ENCODE results near the gene IPO4. TPM values are rescaled to one million over a fixed set of nuclear protein-coding genes. Genes with fewer than 3 reads are reported as not detected.

IPO4 gene
- total RNA-seq, 6 experiments from 2014 or later = 70.4 to 85.2 (median 79.4) TPM

DNA sequence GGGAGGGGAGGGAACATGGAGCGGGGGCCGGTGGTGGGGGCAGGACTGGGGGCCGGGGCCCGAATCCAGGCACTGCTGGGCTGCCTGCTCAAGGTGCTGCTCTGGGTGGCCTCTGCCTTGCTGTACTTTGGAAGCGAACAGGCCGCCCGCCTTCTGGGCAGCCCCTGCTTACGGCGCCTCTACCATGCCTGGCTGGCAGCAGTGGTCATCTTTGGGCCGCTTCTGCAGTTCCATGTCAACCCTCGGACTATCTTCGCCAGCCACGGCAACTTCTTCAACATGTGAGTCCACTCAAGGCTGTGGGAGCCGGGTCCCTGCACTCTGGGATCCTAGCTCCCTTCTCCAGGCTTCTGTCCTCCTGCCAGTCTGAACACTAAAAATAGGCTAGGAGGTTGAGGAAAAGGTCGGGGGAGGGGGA lies 57.1 kb downstream of the IPO4 start:
- TF ChIP-seq, protein P1, sequence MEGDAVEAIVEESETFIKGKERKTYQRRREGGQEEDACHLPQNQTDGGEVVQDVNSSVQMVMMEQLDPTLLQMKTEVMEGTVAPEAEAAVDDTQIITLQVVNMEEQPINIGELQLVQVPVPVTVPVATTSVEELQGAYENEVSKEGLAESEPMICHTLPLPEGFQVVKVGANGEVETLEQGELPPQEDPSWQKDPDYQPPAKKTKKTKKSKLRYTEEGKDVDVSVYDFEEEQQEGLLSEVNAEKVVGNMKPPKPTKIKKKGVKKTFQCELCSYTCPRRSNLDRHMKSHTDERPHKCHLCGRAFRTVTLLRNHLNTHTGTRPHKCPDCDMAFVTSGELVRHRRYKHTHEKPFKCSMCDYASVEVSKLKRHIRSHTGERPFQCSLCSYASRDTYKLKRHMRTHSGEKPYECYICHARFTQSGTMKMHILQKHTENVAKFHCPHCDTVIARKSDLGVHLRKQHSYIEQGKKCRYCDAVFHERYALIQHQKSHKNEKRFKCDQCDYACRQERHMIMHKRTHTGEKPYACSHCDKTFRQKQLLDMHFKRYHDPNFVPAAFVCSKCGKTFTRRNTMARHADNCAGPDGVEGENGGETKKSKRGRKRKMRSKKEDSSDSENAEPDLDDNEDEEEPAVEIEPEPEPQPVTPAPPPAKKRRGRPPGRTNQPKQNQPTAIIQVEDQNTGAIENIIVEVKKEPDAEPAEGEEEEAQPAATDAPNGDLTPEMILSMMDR (IDR thresholded peaks at IDR 0.05) = no peak
- Mint-ChIP-seq H3K4me1 (ENCODE audit: low read depth) (peaks cover 9% of the 10 kb centered on the region), H3K36me3 (ENCODE audit: low read depth) (no peaks in the 10 kb centered on the region), H3K4me3 (no peak overlapping the region), H3K27ac (no peak overlapping the region), H3K9me3 (no peaks in the 10 kb centered on the region), H3K27me3 (ENCODE audit: insufficient read depth) (peaks cover 3% of the 10 kb centered on the region)
- DNase-seq = no peak

DNA sequence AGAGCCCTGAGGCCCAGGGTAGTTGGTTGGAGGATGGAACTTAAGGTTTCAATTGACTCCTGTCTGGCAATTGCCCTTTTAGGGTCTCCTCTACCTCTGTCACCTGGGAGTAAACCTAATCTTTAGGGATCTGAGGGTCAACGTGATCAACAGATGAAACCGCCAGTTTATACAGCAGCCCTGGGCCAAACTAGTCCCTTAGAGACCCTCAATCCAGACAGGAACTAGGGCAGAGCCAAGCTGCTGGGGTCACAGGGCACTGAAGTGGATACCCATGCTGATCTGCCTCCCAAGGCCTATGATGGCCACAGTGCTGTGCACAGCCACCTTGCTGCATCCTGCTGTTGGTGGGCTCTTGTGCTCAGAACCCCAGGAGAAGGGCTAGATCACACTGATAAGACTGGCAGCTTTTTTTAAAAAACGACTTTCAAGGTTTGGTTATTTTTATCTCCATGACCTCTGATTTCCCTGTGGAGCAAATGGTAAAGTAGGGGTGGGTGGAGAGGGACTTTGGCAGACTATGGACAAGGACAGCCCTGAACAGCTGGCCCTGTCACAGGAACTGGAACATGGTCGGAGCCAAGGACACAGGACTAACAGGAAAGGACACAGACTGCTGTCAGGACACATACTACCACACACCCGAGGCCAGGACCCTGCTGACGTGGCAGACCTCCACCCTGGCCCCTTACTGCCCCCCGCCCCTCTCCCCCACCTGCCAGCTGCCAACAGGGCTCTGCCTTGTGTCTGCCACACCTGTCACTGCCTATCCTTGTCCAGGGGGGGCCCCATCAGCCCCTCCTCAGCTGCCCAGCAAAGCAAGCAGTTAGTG lies 57.7 kb downstream of the IPO4 start:
- no peaks in the 10 kb centered on the region for H3K9me3 Mint-ChIP-seq
- no peaks in the 10 kb centered on the region for H3K36me3 Mint-ChIP-seq (ENCODE audit: low read depth)
- TF ChIP-seq, protein P1 (IDR thresholded peaks at IDR 0.05) = no peak
- peaks cover 3% of the 10 kb centered on the region; the same call in 1 of the 2 replicates for H3K27me3 Mint-ChIP-seq (ENCODE audit: insufficient read depth)
- H3K4me1 Mint-ChIP-seq (ENCODE audit: low read depth) = peaks cover 7% of the 10 kb centered on the region
- H3K4me3 Mint-ChIP-seq = no peak overlapping the region
- no peak for DNase-seq
- H3K27ac Mint-ChIP-seq = no peak overlapping the region

DNA sequence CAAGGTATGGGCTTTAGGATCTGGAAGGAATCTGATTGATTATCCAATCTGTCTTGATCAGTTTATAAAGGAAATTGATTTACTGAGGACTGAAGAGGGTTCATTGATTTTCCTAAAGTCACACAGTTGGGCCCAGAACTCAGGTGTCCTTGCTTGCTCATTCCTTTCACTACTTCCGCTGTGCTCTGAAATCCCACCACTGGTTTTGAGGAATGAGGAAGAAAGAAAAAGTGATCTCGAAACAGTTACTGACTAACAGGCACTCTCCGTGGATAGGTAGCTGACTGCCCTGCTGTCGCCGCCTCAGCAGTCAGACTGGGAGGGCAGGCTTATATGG lies 58.3 kb downstream of the IPO4 start, which contains the start of gene FITM1:
FITM1 (plus strand) TSS at position 280 of the 337 bp plus-strand sequence. CDS start 905 bp downstream, outside the sequence.
- Mint-ChIP-seq H3K9me3 (no peaks in the 10 kb centered on the region), H3K4me3 (no peak within 1 kb of the TSS), H3K36me3 (ENCODE audit: low read depth) (no peaks in the 10 kb centered on the region), H3K27ac (no peak within 1 kb of the TSS), H3K27me3 (ENCODE audit: insufficient read depth) (peaks cover 3% of the 10 kb centered on the region; the same call in 1 of the 2 replicates), H3K4me1 (ENCODE audit: low read depth) (peaks cover 4% of the 10 kb centered on the region)
- no peak for DNase-seq
- TF ChIP-seq, protein P1 (IDR thresholded peaks at IDR 0.05) = no peak

Small RNAs within 50 kb of the gene (microRNA-seq; reads per million reads assigned to microRNA genes)
- not detected for gene MIR7703

Other genes with a start within 250 kb of the IPO4 start
- 10 to 100 TPM; 19.8 to 30.7 (median 24.9) TPM for gene DHRS4, start 235.0 kb downstream of the IPO4 start, total RNA-seq (2021; fragmentation: NEBNext Ultra II Directional; extraction: Animal tissue kit (Norgen Biotek cat#: 25700))
- 10 to 100 TPM; 18.8 to 25.4 (median 23.5) TPM for gene DHRS4L2, start 199.9 kb downstream of the IPO4 start, total RNA-seq (2021; fragmentation: NEBNext Ultra II Directional; extraction: Animal tissue kit (Norgen Biotek cat#: 25700))
- gene CARMIL3, start 136.8 kb downstream of the IPO4 start, total RNA-seq (2021; fragmentation: NEBNext Ultra II Directional; extraction: Animal tissue kit (Norgen Biotek cat#: 25700)) = not detected
- not detected for gene CPNE6, start 117.3 kb downstream of the IPO4 start, total RNA-seq (2021; fragmentation: NEBNext Ultra II Directional; extraction: Animal tissue kit (Norgen Biotek cat#: 25700))
- 10 to 100 TPM; 19.9 to 27.6 (median 24.0) TPM for gene PCK2, start 94.5 kb downstream of the IPO4 start, total RNA-seq (2021; fragmentation: NEBNext Ultra II Directional; extraction: Animal tissue kit (Norgen Biotek cat#: 25700))
- 10 to 100 TPM; 28.1 to 36.3 (median 32.1) TPM for gene DCAF11, start 74.0 kb downstream of the IPO4 start, total RNA-seq (2021; fragmentation: NEBNext Ultra II Directional; extraction: Animal tissue kit (Norgen Biotek cat#: 25700))
- under 1 TPM; 0.26 to 0.85 (median 0.49) TPM for gene NRL, start 73.9 kb downstream of the IPO4 start, total RNA-seq (2021; fragmentation: NEBNext Ultra II Directional; extraction: Animal tissue kit (Norgen Biotek cat#: 25700))
- not detected for gene FITM1, start 58.2 kb downstream of the IPO4 start, total RNA-seq (2021; fragmentation: NEBNext Ultra II Directional; extraction: Animal tissue kit (Norgen Biotek cat#: 25700))
- gene PSME1, start 52.6 kb downstream of the IPO4 start, total RNA-seq (2021; fragmentation: NEBNext Ultra II Directional; extraction: Animal tissue kit (Norgen Biotek cat#: 25700)) = 100 to 1,000 TPM in 4 of 6 experiments, 10 to 100 TPM in 2; 88.4 to 120 (median 113) TPM
- 10 to 100 TPM; 13.2 to 17.0 (median 15.3) TPM for gene EMC9, start 47.2 kb downstream of the IPO4 start, total RNA-seq (2021; fragmentation: NEBNext Ultra II Directional; extraction: Animal tissue kit (Norgen Biotek cat#: 25700))
- gene PSME2, start 42.2 kb downstream of the IPO4 start, total RNA-seq (2021; fragmentation: NEBNext Ultra II Directional; extraction: Animal tissue kit (Norgen Biotek cat#: 25700)) = 100 to 1,000 TPM; 108 to 143 (median 136) TPM
- gene RNF31, start 41.3 kb downstream of the IPO4 start, total RNA-seq (2021; fragmentation: NEBNext Ultra II Directional; extraction: Animal tissue kit (Norgen Biotek cat#: 25700)) = 10 to 100 TPM; 38.5 to 53.6 (median 47.2) TPM
- gene IRF9, start 27.6 kb downstream of the IPO4 start, total RNA-seq (2021; fragmentation: NEBNext Ultra II Directional; extraction: Animal tissue kit (Norgen Biotek cat#: 25700)) = 10 to 100 TPM; 23.6 to 38.8 (median 32.3) TPM
- 1 to 10 TPM; 2.9 to 3.9 (median 3.2) TPM for gene REC8, start 16.7 kb downstream of the IPO4 start, total RNA-seq (2021; fragmentation: NEBNext Ultra II Directional; extraction: Animal tissue kit (Norgen Biotek cat#: 25700))
- 10 to 100 TPM; 68.1 to 80.4 (median 71.0) TPM for gene TM9SF1, start 6.6 kb upstream of the IPO4 start, total RNA-seq (2021; fragmentation: NEBNext Ultra II Directional; extraction: Animal tissue kit (Norgen Biotek cat#: 25700))
- gene TSSK4, start 16.9 kb upstream of the IPO4 start, total RNA-seq (2021; fragmentation: NEBNext Ultra II Directional; extraction: Animal tissue kit (Norgen Biotek cat#: 25700)) = under 1 TPM in 2 of 6 experiments, not detected in 4; 0.16 to 0.45 TPM
- 10 to 100 TPM; 32.4 to 41.1 (median 38.8) TPM for gene CHMP4A, start 24.7 kb upstream of the IPO4 start, total RNA-seq (2021; fragmentation: NEBNext Ultra II Directional; extraction: Animal tissue kit (Norgen Biotek cat#: 25700))
- 10 to 100 TPM in 5 of 6 experiments, 1 to 10 TPM in 1; 9.8 to 14.4 (median 12.3) TPM for gene MDP1, start 27.2 kb upstream of the IPO4 start, total RNA-seq (2021; fragmentation: NEBNext Ultra II Directional; extraction: Animal tissue kit (Norgen Biotek cat#: 25700))
- 100 to 1,000 TPM; 309 to 401 (median 372) TPM for gene NEDD8, start 43.6 kb upstream of the IPO4 start, total RNA-seq (2021; fragmentation: NEBNext Ultra II Directional; extraction: Animal tissue kit (Norgen Biotek cat#: 25700))
- 10 to 100 TPM; 70.6 to 76.7 (median 73.6) TPM for gene GMPR2, start 44.1 kb upstream of the IPO4 start, total RNA-seq (2021; fragmentation: NEBNext Ultra II Directional; extraction: Animal tissue kit (Norgen Biotek cat#: 25700))
- gene TINF2, start 53.8 kb upstream of the IPO4 start, total RNA-seq (2021; fragmentation: NEBNext Ultra II Directional; extraction: Animal tissue kit (Norgen Biotek cat#: 25700)) = 10 to 100 TPM; 54.2 to 73.4 (median 67.5) TPM
- gene TGM1, start 74.4 kb upstream of the IPO4 start, total RNA-seq (2021; fragmentation: NEBNext Ultra II Directional; extraction: Animal tissue kit (Norgen Biotek cat#: 25700)) = 1 to 10 TPM in 5 of 6 experiments, under 1 TPM in 1; 0.97 to 2.9 (median 1.3) TPM
- gene RABGGTA, start 82.8 kb upstream of the IPO4 start, total RNA-seq (2021; fragmentation: NEBNext Ultra II Directional; extraction: Animal tissue kit (Norgen Biotek cat#: 25700)) = 10 to 100 TPM; 25.4 to 31.4 (median 27.3) TPM
- 10 to 100 TPM; 32.9 to 42.2 (median 39.1) TPM for gene DHRS1, start 111.0 kb upstream of the IPO4 start, total RNA-seq (2021; fragmentation: NEBNext Ultra II Directional; extraction: Animal tissue kit (Norgen Biotek cat#: 25700))
- gene NOP9, start 111.0 kb upstream of the IPO4 start, total RNA-seq (2021; fragmentation: NEBNext Ultra II Directional; extraction: Animal tissue kit (Norgen Biotek cat#: 25700)) = 10 to 100 TPM; 25.4 to 31.1 (median 28.1) TPM
- gene CIDEB, start 119.2 kb upstream of the IPO4 start, total RNA-seq (2021; fragmentation: NEBNext Ultra II Directional; extraction: Animal tissue kit (Norgen Biotek cat#: 25700)) = under 1 TPM in 5 of 6 experiments, not detected in 1; 0.17 to 0.40 (median 0.20) TPM
- 1 to 10 TPM; 2.2 to 3.0 (median 2.3) TPM for gene LTB4R2, start 121.3 kb upstream of the IPO4 start, total RNA-seq (2021; fragmentation: NEBNext Ultra II Directional; extraction: Animal tissue kit (Norgen Biotek cat#: 25700))
- gene LTB4R, start 122.7 kb upstream of the IPO4 start, total RNA-seq (2021; fragmentation: NEBNext Ultra II Directional; extraction: Animal tissue kit (Norgen Biotek cat#: 25700)) = 1 to 10 TPM; 1.5 to 2.9 (median 1.9) TPM
- under 1 TPM in 3 of 6 experiments, not detected in 3; 0.25 to 0.41 (median 0.34) TPM for gene ADCY4, start 146.3 kb upstream of the IPO4 start, total RNA-seq (2021; fragmentation: NEBNext Ultra II Directional; extraction: Animal tissue kit (Norgen Biotek cat#: 25700))
- not detected for gene RIPK3, start 151.2 kb upstream of the IPO4 start, total RNA-seq (2021; fragmentation: NEBNext Ultra II Directional; extraction: Animal tissue kit (Norgen Biotek cat#: 25700))
- gene NFATC4, start 179.4 kb upstream of the IPO4 start, total RNA-seq (2021; fragmentation: NEBNext Ultra II Directional; extraction: Animal tissue kit (Norgen Biotek cat#: 25700)) = 10 to 100 TPM; 73.4 to 81.9 (median 77.2) TPM
- gene NYNRIN, start 210.2 kb upstream of the IPO4 start, total RNA-seq (2021; fragmentation: NEBNext Ultra II Directional; extraction: Animal tissue kit (Norgen Biotek cat#: 25700)) = 1 to 10 TPM; 3.9 to 6.3 (median 4.1) TPM
- 1 to 10 TPM; 3.3 to 5.0 (median 3.9) TPM for gene CBLN3, start 240.9 kb upstream of the IPO4 start, total RNA-seq (2021; fragmentation: NEBNext Ultra II Directional; extraction: Animal tissue kit (Norgen Biotek cat#: 25700))
- gene KHNYN, start 241.1 kb upstream of the IPO4 start, total RNA-seq (2021; fragmentation: NEBNext Ultra II Directional; extraction: Animal tissue kit (Norgen Biotek cat#: 25700)) = 10 to 100 TPM; 25.4 to 29.2 (median 28.0) TPM